NCI-H82 treated with DMSO at 0.1 percent for 48 hours (cell line): ENCODE measurements around the gene ELOF1.
"Not testable (repeated sequence)": the region's sequence is repeated elsewhere in the genome, so short reads cannot be mapped to it uniquely, and the experiment has no call there.

Experiments used
- DNase-seq: peaks from one replicate; lab custom pipeline; 2025; ENCODE audit not compliant: unreplicated experiment; lab: John Stamatoyannopoulos, UW

The ELOF1 gene

DNA sequence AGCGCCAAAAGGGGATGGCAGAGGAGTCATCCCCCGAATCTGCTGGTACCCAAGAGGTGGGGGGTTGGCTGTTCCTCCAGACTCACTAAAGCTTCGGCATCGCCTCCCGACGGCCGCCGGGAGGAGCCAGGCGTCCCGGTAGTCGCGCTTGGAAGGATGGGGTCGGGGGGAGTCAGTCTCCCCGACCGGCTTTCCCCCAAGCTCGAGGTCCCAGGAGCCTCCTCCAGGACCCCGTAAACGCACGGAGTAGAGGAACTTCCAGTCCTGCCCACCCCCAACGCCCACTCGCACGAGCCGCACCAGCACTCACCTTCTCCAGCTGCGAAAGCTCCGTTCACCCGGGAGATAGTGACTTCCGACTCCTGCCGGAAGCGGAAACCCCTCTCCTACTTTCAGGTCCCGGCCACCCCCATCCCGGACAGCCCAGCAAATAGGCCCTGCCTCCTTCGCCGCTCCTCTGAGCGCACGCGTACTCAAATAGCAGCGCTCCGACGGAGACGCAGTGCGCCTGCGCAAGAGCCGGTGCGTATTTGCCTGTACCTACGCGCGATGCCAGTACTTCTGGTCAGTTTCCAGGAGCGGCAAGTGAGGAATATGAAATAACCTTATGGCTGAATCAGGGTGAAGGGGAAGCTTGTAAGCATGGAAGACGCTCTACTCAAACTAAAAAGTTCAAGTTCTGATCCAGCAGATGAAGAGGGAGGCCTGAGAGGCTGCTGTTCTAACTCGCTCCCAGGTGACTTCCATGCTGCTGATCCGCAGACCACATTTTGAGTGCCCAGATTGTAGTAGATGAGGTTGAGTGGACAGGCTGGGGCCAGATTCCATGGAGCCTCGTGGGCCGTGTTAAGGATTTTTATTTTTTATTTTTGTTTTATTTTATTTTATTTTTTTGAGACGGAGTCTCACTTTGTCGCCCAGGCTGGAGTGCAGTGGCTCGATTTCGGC lies at the start of gene ELOF1:
ELOF1 (minus strand) TSS at position 350 of the 948 bp plus-strand sequence. CDS start 4,883 bp downstream, outside the sequence.
- peak; percentile 80 for DNase-seq

DNA sequence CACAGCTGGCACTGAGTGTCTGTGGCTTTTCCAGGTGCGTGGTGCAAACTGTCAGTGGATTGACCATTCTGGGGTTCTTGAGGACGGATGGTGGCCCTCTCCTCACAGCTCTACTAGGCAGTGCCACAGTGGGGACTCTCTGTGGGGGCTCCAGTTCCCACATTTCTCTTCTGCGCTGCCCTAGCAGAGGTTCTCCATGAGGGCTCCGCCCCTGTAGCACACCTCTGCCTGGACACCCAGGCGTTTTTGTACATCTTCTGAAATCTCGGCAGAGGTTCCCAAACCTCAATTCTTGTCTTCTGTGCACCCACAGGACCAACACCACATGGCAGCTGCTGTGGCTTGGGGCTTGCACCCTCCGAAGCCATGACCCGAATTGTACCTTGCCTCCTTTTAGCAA lies 47.5 kb upstream of the ELOF1 start:
- no peak for DNase-seq

DNA sequence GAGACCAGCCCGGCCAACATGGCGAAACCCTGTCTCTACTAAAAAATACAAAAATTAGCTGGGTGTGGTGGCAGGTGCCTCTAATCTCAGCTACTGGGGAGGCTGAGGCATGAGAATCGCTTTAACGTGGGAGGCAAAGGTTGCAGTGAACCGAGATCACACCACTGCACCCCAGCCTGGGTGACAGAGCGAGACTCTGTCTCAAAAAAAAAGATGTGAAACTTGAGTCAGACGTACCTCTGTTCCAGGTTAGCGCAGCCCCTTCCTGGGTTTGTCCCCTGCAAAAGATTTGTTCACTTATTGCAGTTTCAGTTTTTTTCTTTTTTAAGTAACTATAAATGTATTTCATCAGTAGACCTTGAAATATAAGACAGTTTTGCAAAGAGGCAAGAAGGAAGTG lies 40.7 kb upstream of the ELOF1 start:
- DNase-seq = not testable (repeated sequence)

DNA sequence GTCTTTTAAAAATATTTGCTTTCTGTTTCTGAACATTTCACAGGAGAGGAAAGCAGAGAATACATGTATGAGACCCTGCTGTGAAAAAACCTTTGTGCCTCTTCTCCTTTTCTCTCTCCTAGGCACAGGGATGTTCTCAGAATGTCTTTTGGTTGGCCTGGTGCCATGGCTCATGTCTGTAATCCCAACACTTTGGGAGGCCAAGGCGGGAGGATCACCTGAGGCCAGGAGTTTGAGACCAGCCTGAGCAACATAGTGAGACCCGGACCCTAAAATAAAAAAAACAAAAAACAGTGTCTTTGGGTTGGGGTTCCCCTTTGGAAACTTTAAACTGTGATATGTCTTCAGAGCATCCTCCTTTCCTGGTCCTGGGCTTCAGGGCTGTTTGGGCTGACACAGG lies 39.7 kb upstream of the ELOF1 start:
- DNase-seq = no peak

DNA sequence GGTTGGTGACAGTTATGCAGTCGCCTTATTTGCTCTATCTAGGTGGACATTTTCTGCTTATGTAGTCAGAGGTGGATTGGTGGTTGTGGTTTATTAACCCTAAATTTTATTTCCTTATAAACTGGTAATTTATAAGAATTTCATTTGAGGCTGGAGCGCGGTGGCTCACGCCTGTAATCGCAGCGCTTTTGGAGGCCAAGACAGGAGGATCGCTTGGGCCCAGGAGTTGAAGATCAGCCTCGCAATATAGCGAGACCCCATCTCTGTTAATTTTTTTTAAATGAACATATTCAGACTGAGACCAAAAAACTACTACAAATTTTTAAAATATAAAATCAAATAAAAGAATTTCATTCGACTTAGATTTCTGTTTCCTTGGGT lies 39.1 kb upstream of the ELOF1 start:
- no peak for DNase-seq

DNA sequence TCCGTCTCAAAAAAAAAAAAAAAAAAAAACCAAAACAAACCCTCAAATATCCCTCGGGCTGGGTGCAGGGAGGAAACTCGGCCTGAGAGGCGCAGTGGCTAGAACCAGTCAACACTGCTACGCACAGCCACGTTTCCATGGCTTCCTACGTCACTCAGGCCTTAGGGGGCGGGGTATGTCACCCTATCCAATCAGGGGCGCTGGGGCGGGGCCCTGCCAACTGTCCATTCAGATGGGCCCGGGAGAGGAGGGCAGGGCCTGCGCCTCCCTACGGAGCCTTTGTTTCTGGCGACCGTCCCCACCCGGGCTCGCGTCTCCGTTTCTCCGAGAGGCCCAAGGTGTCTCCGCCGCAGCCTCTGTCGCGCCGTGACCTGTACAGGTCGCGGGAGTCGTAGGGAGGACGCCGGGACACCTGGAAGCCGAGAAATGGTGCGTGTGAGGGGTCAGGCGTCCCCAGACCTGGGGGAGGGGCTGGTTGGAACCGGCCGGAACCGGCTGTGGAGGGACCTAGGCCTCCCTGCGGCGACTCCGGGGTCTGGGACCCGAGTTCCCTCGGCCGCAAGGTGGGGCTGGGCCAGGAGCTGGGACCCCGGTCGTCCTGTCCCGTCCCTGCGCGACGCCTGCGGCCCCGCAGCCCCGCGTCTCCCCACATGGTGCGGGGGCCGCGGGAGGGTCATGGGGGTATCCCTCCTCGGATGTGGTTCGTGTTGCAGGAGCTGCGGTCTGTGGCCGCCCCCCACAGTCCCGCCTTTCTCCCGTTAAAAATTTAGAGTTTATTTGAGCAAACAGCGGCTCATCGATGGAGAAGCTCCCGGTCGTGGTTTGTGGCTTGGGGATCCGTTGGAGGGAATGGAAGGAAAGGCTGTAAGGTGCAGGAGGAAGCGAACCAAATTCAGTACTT lies 38.4 kb upstream of the ELOF1 start, which contains the start of gene ZNF627:
ZNF627 (plus strand) TSS at position 282 of the 901 bp plus-strand sequence; CDS start at position 427, 145 bp downstream.
- DNase-seq = peak; percentile 87

DNA sequence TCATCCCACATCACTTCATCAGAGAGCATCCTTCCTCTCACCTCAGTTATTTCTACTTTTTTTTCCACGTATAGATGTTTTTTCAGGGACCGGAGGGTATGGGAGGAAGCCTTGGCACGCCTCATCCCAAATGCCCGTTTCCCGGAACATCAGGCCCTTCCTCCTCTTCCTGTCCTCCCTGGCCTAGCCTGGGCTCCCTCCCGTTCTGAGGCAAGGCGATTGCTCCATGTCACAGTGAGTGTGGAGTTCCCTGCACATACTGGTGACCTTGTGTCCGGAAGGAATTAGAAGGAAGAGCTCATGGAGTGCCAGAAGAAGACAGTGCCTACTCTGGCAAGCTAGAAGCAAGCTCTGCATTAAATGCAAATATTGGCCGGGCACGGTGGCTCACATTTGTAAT lies 37.1 kb upstream of the ELOF1 start:
- DNase-seq = no peak

DNA sequence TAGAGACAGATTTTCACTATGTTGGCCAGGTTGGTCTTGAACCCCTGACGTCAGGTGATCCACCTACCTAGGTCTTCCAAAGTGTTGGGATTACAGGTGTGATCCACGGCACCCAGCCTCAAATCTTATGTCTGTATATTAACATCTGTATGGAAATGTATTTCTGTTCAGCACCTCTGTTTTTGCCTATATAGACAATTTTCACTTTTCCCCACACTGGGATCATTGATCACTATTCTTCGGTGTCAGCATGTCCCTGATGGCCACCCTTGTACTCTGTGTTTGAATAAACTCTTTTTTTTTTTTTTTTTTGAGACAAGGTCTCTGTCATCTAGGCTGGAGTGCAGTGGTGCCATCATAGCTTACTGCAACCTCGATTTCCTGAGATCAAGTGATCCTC lies 35.1 kb upstream of the ELOF1 start:
- DNase-seq = no peak

DNA sequence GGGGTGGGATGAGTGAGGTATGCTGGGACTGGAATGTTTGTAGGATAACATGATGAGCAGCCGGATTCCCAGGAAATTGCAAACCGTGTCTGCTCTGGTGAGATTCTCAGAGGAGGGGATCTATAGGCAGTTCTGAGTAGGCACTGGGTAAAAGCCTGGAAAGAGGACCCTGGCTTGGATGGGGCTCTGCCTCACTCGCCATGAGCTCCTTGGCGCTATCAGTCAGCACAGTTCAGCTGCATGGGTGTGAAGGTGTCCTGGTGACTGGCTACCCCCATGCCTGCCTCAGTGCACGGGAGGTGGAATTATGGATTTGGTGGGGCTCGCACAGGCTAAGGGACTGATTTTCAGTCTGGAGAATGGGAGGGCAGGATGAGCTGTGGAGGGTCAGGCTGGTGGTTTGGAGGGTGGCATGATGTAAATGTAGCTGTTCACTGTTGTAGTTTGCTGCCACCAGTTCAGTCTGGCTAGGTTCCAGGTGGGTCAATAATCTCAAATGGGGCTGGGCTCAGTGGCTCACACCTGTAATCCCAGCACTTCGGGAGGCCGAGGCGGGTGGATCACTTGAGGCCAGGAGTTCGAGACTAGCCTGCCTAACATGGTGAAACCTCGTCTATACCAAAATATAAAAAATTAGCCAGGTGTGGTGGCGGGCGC lies 29.1 kb upstream of the ELOF1 start:
- no peak for DNase-seq

DNA sequence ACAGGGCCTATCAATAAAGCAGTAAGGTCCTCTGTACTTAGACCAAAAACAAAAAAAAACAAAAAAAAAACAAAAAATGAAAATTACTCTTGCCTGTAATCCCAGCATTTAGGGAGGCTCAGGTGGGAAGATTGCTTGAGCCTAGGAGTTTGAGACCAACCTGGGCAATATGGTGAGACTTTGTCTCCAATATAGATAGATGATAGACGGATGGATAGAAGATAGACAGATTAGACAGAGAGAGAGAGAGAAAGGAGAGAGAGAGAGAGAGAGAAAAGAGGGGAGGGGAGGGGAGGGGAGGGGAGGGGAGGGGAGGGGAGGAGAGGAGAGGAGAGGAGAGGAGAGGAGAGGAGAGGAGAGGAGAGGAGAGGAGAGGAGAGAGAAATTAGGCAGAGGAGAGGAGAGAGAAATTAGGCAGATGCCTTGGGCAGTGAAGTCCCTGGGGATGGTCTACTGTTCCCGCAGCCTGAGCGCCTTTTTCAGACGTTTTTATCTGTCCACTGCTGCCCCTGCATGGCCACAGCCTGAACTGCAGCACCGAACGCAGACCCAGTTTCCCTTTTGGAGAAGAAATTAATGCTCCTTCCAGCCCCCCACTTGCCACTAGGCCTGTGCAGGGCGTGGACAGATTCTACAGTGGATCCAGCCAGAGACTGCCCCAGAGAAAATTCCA lies 28.4 kb upstream of the ELOF1 start:
- DNase-seq = peak; percentile 14

DNA sequence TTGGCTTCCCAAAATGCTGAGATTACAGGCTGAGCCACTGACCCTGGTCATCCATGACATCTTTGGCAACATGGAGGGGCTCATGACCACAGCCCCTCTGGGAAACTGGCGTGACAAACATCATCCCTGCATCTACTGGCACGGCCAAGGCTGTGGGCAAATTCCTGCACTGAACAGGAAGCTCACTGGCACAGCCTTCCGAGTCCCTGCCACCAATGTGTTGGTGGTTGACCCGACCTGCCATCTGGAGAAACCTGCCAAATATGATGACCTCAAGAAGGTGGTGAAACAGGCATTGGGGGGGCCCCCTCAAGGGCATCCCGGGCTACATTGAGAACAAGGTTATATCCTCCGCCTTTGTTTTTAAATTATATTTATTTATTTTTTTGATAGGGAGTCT lies 27.3 kb upstream of the ELOF1 start:
- no peak for DNase-seq

DNA sequence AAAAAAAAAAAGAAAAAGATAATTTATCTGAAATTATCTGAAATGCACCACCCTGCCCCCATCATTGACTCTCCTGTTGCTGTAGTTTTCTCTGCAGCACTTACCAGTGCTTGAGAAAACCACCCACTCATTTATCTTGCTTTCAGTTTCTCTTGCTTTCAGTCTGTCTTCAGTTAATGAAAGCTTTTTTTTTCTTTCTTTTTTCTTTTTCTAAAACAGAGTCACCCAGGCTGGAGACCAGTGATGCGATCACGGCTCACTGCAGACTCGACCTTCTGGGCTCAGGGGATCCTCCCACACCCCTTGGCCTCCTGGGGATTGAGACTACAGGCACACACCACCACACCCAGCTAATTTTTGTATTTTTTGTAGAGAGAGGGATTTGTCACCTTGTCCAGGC lies 22.7 kb upstream of the ELOF1 start:
- DNase-seq = no peak

DNA sequence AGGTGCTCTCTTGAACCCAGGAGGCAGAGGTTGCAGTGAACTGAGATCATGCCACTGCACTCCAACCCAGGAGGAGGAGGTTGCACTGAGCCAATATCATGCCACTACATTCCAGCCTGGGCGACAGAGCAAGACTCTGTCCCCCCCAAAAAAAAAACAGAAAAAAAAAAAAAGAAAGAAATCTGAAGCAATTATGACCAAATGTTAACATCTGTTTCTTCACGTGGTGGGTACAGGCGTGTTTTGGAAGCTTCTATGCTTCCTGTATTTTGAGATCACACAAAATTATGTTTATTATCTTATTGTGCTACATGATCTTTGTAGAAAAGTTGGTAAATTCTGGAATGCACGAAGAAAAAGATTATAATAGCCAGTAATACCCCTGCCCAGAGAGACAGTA lies 21.1 kb upstream of the ELOF1 start:
- DNase-seq = no peak

DNA sequence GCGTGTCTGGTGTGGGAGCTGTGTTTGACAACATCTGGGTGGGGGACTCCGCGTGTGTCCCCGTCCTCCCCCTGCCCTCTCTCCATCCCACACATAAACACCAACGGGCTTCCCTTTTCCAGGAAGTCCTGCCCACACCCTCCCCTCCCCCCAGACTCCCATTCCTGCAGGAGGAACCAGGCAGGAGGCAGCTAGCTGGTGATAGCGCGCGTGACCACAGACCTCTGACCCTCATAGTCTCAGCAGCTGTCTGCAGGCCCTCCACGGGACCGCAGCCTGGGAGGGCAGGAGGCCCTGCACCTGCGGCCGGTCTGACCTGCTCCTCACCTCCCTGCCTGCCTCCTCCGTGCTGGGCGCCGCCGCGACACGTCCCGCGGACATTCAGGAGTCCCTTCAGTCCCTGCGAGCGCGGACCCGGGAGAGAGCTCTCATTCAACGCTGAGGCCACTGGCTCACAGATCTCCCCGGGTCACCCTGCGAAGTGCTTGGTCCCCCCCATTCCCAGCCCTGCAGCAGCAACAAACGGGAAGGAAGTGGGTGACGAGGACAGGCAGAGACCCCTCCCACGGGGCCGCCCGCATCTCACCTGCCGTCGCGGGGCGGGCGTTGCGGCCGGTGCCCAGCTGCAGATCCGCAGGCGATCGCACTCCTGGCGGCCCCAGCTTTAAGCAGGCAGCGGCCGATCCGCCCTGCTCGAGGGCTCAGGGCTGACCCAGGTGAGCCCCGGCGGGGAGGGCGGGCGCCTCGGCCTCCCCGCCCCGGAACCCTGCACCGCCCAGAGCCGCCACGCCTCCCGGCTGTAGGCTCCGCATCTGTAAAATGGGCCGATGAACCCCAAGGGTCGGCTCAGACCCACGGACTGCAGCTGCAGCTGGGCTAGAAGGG lies 19.5 kb upstream of the ELOF1 start:
- DNase-seq = no peak

DNA sequence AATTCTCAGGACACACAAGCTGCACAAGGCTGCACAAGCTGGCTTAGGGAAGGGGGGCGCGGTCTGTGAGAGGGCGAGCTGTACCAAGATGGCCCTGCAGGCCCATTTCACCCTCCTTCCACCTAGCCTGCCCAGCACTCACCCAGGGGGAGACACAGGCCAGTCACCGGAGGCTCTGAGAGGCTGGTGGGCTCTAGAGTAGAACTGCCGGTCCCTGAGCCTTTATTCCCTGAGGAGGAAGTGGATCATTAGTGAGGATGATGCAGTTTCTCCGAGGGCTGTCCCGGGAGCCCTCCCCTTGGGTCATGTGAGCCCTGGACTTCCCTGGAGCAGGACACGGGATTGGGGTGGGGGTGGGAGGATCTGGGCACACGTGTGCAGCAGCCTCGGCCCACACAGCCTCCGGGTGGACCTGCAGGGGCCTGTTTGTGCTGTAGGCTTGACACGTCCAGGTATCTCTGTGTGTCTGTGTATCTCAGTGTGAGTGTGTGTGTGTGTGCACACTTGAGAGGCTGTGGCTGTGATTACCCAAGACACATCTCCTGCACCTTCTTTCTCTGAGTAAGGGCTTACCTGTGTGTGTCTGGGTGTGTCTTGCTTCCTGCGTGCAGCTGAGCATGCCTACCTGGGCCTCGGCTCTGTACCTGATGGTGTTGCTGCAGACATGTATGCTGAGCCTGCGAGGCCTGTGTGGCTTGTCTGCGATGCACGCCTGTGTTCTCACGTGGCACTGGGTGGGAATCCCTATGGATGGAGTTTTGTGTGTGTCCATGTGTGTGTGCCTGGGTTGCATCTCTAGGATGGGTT lies 18.6 kb upstream of the ELOF1 start, which contains the start of gene ACP5:
ACP5 (minus strand) TSS at position 195 of the 807 bp plus-strand sequence. CDS start 328 bp downstream, outside the sequence.
- no peak for DNase-seq

DNA sequence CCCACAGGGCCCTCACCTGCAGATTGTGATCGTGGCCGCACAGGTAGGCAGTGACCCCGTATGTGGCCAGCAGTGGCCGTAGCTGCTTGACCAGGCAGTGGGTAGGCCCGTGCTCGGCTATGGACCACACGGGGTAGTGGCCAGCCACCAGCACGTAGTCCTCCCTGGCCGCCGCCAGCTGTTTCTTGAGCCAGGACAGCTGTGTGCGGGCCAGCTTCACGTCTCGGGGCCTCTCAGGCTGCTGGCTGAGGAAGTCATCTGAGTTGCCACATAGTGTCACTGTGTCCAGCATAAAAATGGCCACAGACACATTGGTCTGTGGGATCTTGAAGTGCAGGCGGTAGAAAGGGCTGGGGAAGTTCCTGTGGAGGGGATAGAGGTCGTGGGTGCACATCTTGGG lies 17.2 kb upstream of the ELOF1 start:
- no peak for DNase-seq

DNA sequence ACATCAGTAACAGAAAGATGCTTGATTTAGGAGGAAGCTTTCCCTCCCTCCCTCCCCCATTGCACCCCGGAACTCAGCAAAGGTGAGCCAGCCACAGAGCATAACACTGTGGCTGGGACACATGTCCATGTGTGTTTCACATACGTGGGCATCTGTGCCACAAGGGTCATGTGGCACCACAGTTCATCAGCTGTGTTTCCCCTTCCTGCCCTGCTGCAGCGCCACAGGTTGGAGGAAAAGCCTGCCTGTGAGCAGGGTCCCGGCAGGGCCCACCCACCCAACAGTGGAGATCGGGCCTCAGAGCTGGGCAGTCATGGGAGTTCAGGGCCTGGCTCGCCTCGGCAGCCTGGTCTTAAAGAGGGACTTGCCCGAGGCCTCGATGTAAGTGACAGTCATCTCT lies 15.7 kb upstream of the ELOF1 start:
- DNase-seq = no peak

DNA sequence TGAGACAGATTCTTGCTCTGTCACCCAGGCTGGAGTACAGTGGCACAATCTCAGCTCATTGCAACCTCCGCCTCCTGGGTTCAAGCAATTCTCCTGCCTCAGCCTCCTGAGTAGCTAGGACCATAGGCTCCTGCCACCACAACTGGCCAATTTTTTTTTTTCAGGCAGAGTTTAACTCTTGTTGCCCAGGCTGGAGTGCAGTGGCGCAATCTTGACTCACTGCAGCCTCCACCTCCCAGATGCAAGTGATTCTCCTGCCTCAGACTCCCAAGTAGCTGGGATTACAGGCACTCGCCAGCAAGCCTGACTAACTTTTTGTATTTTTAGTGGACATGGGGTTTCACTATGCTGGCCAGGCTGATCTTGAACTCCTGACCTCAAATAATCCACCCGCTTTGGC lies 14.7 kb upstream of the ELOF1 start:
- DNase-seq = not testable (repeated sequence)

DNA sequence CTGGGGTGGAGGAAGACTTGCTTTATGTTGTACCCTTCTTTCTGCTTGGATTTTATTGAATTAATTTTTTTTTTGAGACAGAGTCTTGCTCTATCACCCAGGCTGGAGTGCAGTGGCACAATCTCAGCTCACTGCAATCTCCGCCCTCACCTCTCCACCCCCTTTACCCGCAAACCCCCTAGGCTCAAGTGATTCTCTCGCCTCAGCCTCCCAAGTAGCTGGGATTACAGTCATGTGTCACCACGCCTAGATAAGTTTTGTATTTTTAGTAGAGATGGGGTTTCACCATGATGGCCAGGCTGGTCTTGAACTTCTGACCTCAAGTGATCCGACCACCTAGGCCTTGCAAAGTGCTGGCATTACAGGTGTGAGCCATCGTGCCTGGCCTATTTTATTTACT lies 14.3 kb upstream of the ELOF1 start:
- DNase-seq = not testable (repeated sequence)
